H1 (cell line): ENCODE results near the gene CCDC93. TPM values are rescaled to one million over a fixed set of nuclear protein-coding genes. Genes with fewer than 3 reads are reported as not detected.

Experiments used
- CTCF ChIA-PET: fragments of 300-600 bp; sonication (Branson Sonifier 250); formaldehyde crosslinking; loops from one replicate; lab custom pipeline; 2021; ENCODE audit not compliant: partially characterized antibody; lab: Charles Lee
- POLR2A ChIA-PET: fragments of 300-600 bp; sonication (Branson Sonifier 250); formaldehyde crosslinking; loops from one replicate; lab custom pipeline; 2021; ENCODE audit warnings: inconsistent platforms; ENCODE audit not compliant: partially characterized antibody; lab: Charles Lee
- DNase-seq, 2 experiments: peaks; one replicate each; pipeline versions ENCODE4 v3.0.0 to v3.0.0-alpha.2; 2010 to 2022; ENCODE audit warnings: low spot score in 2 of 2, low read depth in 1 of 2, mixed read lengths in 1 of 2
- FAIRE-seq: peaks from 2 replicates; lab custom pipeline; 2011; peaks lifted over from hg19 to GRCh38; lab: Jason Lieb, UNC
- H2AFZ ChIP-seq: 2 replicates; pipeline ENCODE4 v1.8.1; 2012; ENCODE audit warnings: low read length, inconsistent platforms
- H2AK5ac ChIP-seq: 2 replicates; pipeline ENCODE4 v1.6.1; 2013; ENCODE audit warnings: low read depth, low read length
- H2BK120ac ChIP-seq: replicated peaks from 2 replicates; pipeline ENCODE3; 2013; ENCODE audit warnings: low read depth, low read length, inconsistent platforms
- H2BK12ac ChIP-seq: 2 replicates; pipeline ENCODE4 v1.6.1; 2013; ENCODE audit warnings: low read depth, low read length
- H2BK15ac ChIP-seq: 2 replicates; pipeline ENCODE4 v1.6.1; 2013; ENCODE audit warnings: low read length
- H2BK20ac ChIP-seq: 2 replicates; pipeline ENCODE4 v1.6.1; 2013; ENCODE audit warnings: low read length
- H2BK5ac ChIP-seq: 2 replicates; pipeline ENCODE4 v1.6.1; 2013; ENCODE audit warnings: low read depth, low read length
- H3K14ac ChIP-seq: 2 replicates; pipeline ENCODE4 v1.6.1; 2013; ENCODE audit warnings: inconsistent platforms; ENCODE audit not compliant: insufficient read length
- H3K18ac ChIP-seq: 2 replicates; pipeline ENCODE4 v1.6.1; 2013; ENCODE audit warnings: low read length; ENCODE audit errors: extremely low read depth
- H3K23ac ChIP-seq: 2 replicates; pipeline ENCODE4 v1.6.1; 2013; ENCODE audit warnings: inconsistent platforms; ENCODE audit not compliant: insufficient read length
- H3K23me2 ChIP-seq: 2 replicates; pipeline ENCODE4 v1.6.1; 2013; ENCODE audit warnings: low read depth, low read length
- H3K27ac ChIP-seq: 2 replicates; pipeline ENCODE4 v1.6.1; 2011; ENCODE audit warnings: low read depth, low read length, inconsistent platforms
- H3K27me3 ChIP-seq, 4 experiments: replicated peaks in 1 of 4; 1 replicate in 1 of 4; 2 replicates in 3 of 4; pipeline versions ENCODE4 v1.6.1 to v1.8.1; 2011 to 2013; ENCODE audit warnings: low read length in 3 of 4, mild to moderate bottlenecking in 3 of 4, inconsistent platforms in 2 of 4, mixed read lengths in 2 of 4, moderate library complexity in 1 of 4; ENCODE audit not compliant: control insufficient read depth in 3 of 4, insufficient read depth in 3 of 4; ENCODE audit errors: extremely low read depth in 1 of 4
- H3K36me3 ChIP-seq, 4 experiments: 2 replicates each; pipeline versions ENCODE4 v1.6.1 to v1.8.1; 2011 to 2013; ENCODE audit warnings: mild to moderate bottlenecking in 4 of 4, low read length in 3 of 4, moderate library complexity in 2 of 4, control low read depth in 1 of 4, inconsistent platforms in 1 of 4; ENCODE audit not compliant: insufficient read depth in 4 of 4, control insufficient read depth in 2 of 4
- H3K4ac ChIP-seq: replicated peaks from 2 replicates; pipeline ENCODE3; 2013; ENCODE audit warnings: low read length, low read depth, mixed read lengths, inconsistent platforms; ENCODE audit not compliant: insufficient read length
- H3K4me1 ChIP-seq, 4 experiments: replicated peaks in 1 of 4; 1 replicate in 1 of 4; 2 replicates in 3 of 4; pipeline versions ENCODE4 v1.6.1 to v1.8.1; 2011 to 2013; ENCODE audit warnings: low read length in 3 of 4, inconsistent platforms in 2 of 4, mixed read lengths in 1 of 4; ENCODE audit not compliant: insufficient read depth in 4 of 4, control insufficient read depth in 3 of 4
- H3K4me2 ChIP-seq, 2 experiments: 2 replicates each; pipeline versions ENCODE4 v1.6.1 to v1.8.1; 2011 to 2013; ENCODE audit warnings: low read depth in 2 of 2, low read length in 2 of 2, control low read depth in 1 of 2, inconsistent platforms in 1 of 2, mild to moderate bottlenecking in 1 of 2; ENCODE audit not compliant: insufficient read depth in 1 of 2
- H3K4me3 ChIP-seq, 4 experiments: fragments of 200-600, 300-600 bp in 1 of 4; sonication (generic), shearing (Covaris generic), sonication (Bioruptor Twin) in 1 of 4; 2 replicates each; pipeline versions ENCODE4 v1.5.1 to v1.8.1; 2011 to 2016; ENCODE audit warnings: low read length in 4 of 4, low read depth in 3 of 4, control low read depth in 2 of 4, inconsistent platforms in 2 of 4, mild to moderate bottlenecking in 2 of 4, mixed read lengths in 1 of 4, moderate library complexity in 1 of 4; ENCODE audit not compliant: insufficient read depth in 2 of 4; ENCODE audit errors: extremely low read depth in 1 of 4
- H3K56ac ChIP-seq: replicated peaks from 2 replicates; pipeline ENCODE3; 2013; ENCODE audit warnings: low read depth, mild to moderate bottlenecking, mixed read lengths, low read length, inconsistent platforms; ENCODE audit not compliant: insufficient read length
- H3K79me1 ChIP-seq: 2 replicates; pipeline ENCODE4 v1.6.1; 2013; ENCODE audit warnings: low read depth, low read length, control low read depth
- H3K79me2 ChIP-seq, 2 experiments: 2 replicates each; pipeline versions ENCODE4 v1.6.1 to v1.8.1; 2012 to 2013; ENCODE audit warnings: low read length in 2 of 2, mild to moderate bottlenecking in 2 of 2, inconsistent platforms in 1 of 2; ENCODE audit not compliant: insufficient read depth in 2 of 2, control insufficient read depth in 1 of 2
- H3K9ac ChIP-seq, 4 experiments: replicated peaks in 1 of 4; 1 replicate in 1 of 4; 2 replicates in 3 of 4; pipeline versions ENCODE4 v1.6.1 to v1.8.1; 2011 to 2013; ENCODE audit warnings: low read depth in 3 of 4, low read length in 3 of 4, control low read depth in 2 of 4, mild to moderate bottlenecking in 2 of 4, moderate library complexity in 2 of 4, inconsistent platforms in 1 of 4; ENCODE audit errors: extremely low read depth in 1 of 4
- H3K9me3 ChIP-seq, 2 experiments: 2 replicates each; pipeline versions ENCODE4 v1.6.1 to v1.8.1; 2012 to 2013; ENCODE audit warnings: mild to moderate bottlenecking in 2 of 2, moderate library complexity in 2 of 2, control low read depth in 1 of 2, inconsistent platforms in 1 of 2, low read depth in 1 of 2, low read length in 1 of 2, mixed read lengths in 1 of 2; ENCODE audit not compliant: insufficient read depth in 2 of 2
- H4K20me1 ChIP-seq, 2 experiments: replicated peaks in 1 of 2; 2 replicates each; pipeline versions ENCODE3 to v1.8.1; 2011 to 2013; ENCODE audit warnings: inconsistent platforms in 2 of 2, low read length in 2 of 2, mild to moderate bottlenecking in 1 of 2; ENCODE audit not compliant: insufficient read depth in 2 of 2, control insufficient read depth in 1 of 2
- H4K5ac ChIP-seq: 2 replicates; pipeline ENCODE4 v1.6.1; 2013; ENCODE audit warnings: low read length, low read depth, mixed read lengths, inconsistent platforms; ENCODE audit not compliant: insufficient read length
- H4K8ac ChIP-seq: 2 replicates; pipeline ENCODE4 v1.8.0; 2013; ENCODE audit warnings: mild to moderate bottlenecking, moderate library complexity, low read length, inconsistent platforms; ENCODE audit not compliant: insufficient read depth; ENCODE audit errors: extremely low read depth
- H4K91ac ChIP-seq: replicated peaks from 2 replicates; pipeline ENCODE3; 2013; ENCODE audit warnings: low read length, mixed read lengths, inconsistent platforms; ENCODE audit not compliant: insufficient read length
- CBX5 ChIP-seq: fragments of 300-800, 300-1000 bp; sonication (generic); IDR thresholded peaks from 2 replicates; pipeline ENCODE4 v1.7.1; 2016; ENCODE audit warnings: antibody characterized with exemption, low read length, low read depth
- CHD1 ChIP-seq: IDR thresholded peaks from 2 replicates; pipeline ENCODE4 v1.6.1; 2012; ENCODE audit warnings: low read depth, low read length, improper control_type of control experiment
- CTBP2 ChIP-seq: IDR thresholded peaks from 2 replicates; pipeline ENCODE4 v1.7.0; 2011; ENCODE audit warnings: borderline replicate concordance, mild to moderate bottlenecking, moderate library complexity, mixed read lengths, low read length; ENCODE audit not compliant: insufficient read depth, insufficient read length
- EGR1 ChIP-seq: IDR thresholded peaks from 2 replicates; pipeline ENCODE4 v1.6.1; 2011; ENCODE audit warnings: low read depth, low read length, borderline replicate concordance
- NANOG ChIP-seq: IDR thresholded peaks from 2 replicates; pipeline ENCODE4 v1.6.1; 2011; ENCODE audit warnings: low read length, low read depth, mild to moderate bottlenecking, inconsistent platforms; ENCODE audit not compliant: insufficient read depth, poor library complexity, severe bottlenecking
- NRF1 ChIP-seq: IDR thresholded peaks from 2 replicates; pipeline ENCODE4 v1.6.1; 2011; ENCODE audit warnings: mild to moderate bottlenecking, low read depth, low read length, improper control_type of control experiment
- RNF2 ChIP-seq: fragments of 200-900, 300-1000 bp; sonication (generic); IDR thresholded peaks from 2 replicates; pipeline ENCODE4 v1.7.1; 2016; ENCODE audit warnings: borderline replicate concordance, low read depth, mild to moderate bottlenecking, antibody characterized with exemption, low read length; ENCODE audit not compliant: poor library complexity, severe bottlenecking; ENCODE audit errors: missing control alignments
- WGBS, 2 experiments: shearing (Covaris generic) in 1 of 2; methylation state at CpG; one replicate each; pipeline versions ENCODE4 v1.1.6 to v1.1.7; 2013 to 2015; ENCODE audit warnings: low lambda C conversion rate in 2 of 2, mixed read lengths in 2 of 2, inconsistent platforms in 1 of 2, low coverage in 1 of 2, missing lambda C conversion rate in 1 of 2; ENCODE audit not compliant: insufficient replicate concordance in 2 of 2, insufficient coverage in 1 of 2, insufficient read length in 1 of 2; ENCODE audit errors: extremely low coverage in 1 of 2, missing lambda C conversion rate in 1 of 2; 5-methylcytosine and 5-hydroxymethylcytosine counted together
- polyA plus RNA-seq, 7 experiments: library from polyadenylated mRNA; depleted of rRNA in 3 of 7; stranded (reverse) in 5 of 7; unstranded in 2 of 7; fragments of >200 nt in 5 of 7; fragments of 200-250 nt in 2 of 7; gene quantifications; 1 replicate in 5 of 7; 2 replicates in 1 of 7; 4 replicates in 1 of 7; pipeline versions ENCODE4 v1.2.1 to v1.2.3, GENCODE V29; 2011 to 2013; ENCODE audit warnings: missing spikeins in 2 of 7, mixed read lengths in 2 of 7
- total RNA-seq: library from RNA; stranded (reverse); fragmentation: NEBNext Ultra II Directional; extraction: Animal tissue kit (Norgen Biotek cat#: 25700); gene quantifications from 2 replicates; pipeline ENCODE4 v1.2.1, GENCODE V29; 2021

CCDC93 gene
- total and polyA plus RNA-seq, 2 of the 8 experiments (the other 6 are each of a cell fraction or from before 2014, with no cell fraction given): 5.5 to 18.0 TPM

GRCh38 chr2:117931978-117932377 is 81.9 kb downstream of the CCDC93 start:
- no peak overlapping the region for H3K56ac ChIP-seq
- no peak for FAIRE-seq
- no peak overlapping the region for H2BK20ac ChIP-seq
- H3K4me3 ChIP-seq: no peak overlapping the region
- H3K23ac ChIP-seq: no peak overlapping the region
- no peaks in the 10 kb centered on the region for H3K79me1 ChIP-seq
- 96% methylated on average over 7 of the region's 7 CpGs; no CpG with 5 or more reads in 1 of the 2 experiments for WGBS, 2 experiments
- H3K4me2 ChIP-seq: no peak overlapping the region
- H3K27ac ChIP-seq: no peak overlapping the region
- no peaks in the 10 kb centered on the region for H3K23me2 ChIP-seq
- no peaks in the 10 kb centered on the region for H3K79me2 ChIP-seq
- H4K8ac ChIP-seq: no peak overlapping the region
- H4K5ac ChIP-seq: no peak overlapping the region
- H2AFZ ChIP-seq: no peak overlapping the region
- H3K27me3 ChIP-seq: no peaks in the 10 kb centered on the region
- H4K91ac ChIP-seq: no peak overlapping the region
- no peak overlapping the region for H2BK12ac ChIP-seq
- DNase-seq: no peak
- H2AK5ac ChIP-seq: no peak overlapping the region
- H3K18ac ChIP-seq: no peak overlapping the region
- no peak overlapping the region for H2BK5ac ChIP-seq
- TF ChIP-seq RNF2: no peak
- TF ChIP-seq EGR1: no peak
- no peak for TF ChIP-seq NRF1
- TF ChIP-seq CBX5: no peak
- TF ChIP-seq NANOG: no peak
- TF ChIP-seq CTBP2: no peak
- no peak for TF ChIP-seq CHD1
- TF ChIP-seq, all 59 proteins: peak for 0
- Histone ChIP-seq H2BK15ac (no peak overlapping the region), H3K4me1 (no peaks in the 10 kb centered on the region; a peak in 1 of 7 replicates), H3K4ac (no peak overlapping the region), H3K14ac (no peak overlapping the region), H2BK120ac (no peak overlapping the region), H4K20me1 (peaks cover 0 to 4% of the 10 kb centered on the region in 2 experiments), H3K9me3 (no peaks in the 10 kb centered on the region), H3K36me3 (peaks cover 6 to 43% (median 20%) of the 10 kb centered on the region in 4 experiments; a peak in 7 of 8 replicates), H3K9ac (no peak overlapping the region)
- ChIA-PET CTCF (interaction anchor here (1.1 kb wide), 1 partner anchor 71 kb away, joined by 4 read pairs; no protein-coding TSS in a partner anchor), POLR2A (interaction anchor here (0.7 kb wide), 1 partner anchor 82 kb away, joined by 3 read pairs; no protein-coding TSS in a partner anchor)
